Activated CD8-positive, alpha-beta memory T cell treated with anti-CD3 and anti-CD28 coated beads, Interleukin-2, amount 50 U/mL, for 48 hours (primary cell): ENCODE data around the gene TSC2.

Experiments used
- DNase-seq: peaks from one replicate; pipeline ENCODE4 v3.0.0-alpha.2; 2020

Gene TSC2

DNA sequence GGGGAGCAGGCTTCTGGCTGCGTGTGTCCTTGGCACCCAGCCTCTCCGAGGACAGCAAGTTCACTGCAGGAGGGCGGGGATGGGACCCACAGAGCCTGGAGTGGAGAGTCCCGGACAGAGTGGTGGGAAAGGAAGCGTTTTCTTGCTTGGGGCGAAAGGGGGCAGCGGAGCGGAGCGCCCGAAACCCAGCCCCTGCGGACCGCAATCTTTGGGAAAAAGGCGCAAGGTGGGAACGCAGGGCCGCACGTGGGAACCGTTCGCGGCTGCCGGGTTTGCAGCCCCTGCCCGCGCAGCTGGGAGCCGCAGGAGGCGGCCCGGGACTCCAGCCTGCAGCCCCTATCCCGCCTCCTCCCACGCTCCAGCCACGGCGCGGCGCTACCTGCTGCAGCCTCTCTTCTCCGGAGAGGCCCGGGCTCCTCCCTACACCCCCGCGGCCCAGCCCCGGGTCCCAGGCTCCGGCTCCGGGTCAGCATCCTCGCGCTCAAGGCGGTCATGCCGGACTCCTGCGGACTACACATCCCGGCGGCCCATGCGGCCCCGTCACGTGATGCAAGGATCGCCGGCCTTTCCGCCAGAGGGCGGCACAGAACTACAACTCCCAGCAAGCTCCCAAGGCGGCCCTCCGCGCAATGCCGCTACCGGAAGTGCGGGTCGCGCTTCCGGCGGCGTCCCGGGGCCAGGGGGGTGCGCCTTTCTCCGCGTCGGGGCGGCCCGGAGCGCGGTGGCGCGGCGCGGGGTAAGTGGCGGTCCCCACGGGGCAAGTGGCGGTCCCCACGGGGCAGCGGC is at the start of gene TSC2, which contains the start of gene NTHL1:
Gene TSC2, plus strand, starts transcription at position 656 of the 786 bp plus-strand sequence. CDS start 631 bp downstream, outside the sequence.
Gene NTHL1, minus strand, starts transcription at position 505 of the 786 bp plus-strand sequence. Its CDS starts 11 bp downstream, at position 494.
- DNase-seq: peak; percentile 96

DNA sequence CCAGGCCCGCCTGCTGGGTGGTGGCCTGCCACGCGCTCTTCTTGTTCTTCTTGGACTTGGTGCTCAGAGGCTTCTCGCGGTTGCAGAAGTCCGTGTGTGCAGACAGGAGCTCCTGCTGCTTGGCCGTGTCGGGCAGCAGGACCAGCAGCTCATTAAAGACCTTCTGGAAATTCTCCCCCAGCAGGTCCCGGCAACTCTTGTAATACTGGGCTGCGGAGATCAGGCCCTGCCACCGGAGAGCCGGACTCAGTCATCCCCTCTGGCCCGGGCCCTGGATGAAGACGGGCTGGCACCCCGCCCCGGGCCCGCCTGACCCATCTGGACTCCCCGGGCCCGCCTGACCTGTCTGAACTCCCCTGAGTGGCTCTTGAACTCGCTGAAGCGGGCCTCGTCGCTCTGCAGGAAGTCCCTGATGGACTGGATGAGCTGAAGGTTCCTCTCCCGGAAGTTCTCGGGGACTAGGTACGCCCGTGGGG is 49.4 kb upstream of the TSC2 start:
- no peak for DNase-seq

DNA sequence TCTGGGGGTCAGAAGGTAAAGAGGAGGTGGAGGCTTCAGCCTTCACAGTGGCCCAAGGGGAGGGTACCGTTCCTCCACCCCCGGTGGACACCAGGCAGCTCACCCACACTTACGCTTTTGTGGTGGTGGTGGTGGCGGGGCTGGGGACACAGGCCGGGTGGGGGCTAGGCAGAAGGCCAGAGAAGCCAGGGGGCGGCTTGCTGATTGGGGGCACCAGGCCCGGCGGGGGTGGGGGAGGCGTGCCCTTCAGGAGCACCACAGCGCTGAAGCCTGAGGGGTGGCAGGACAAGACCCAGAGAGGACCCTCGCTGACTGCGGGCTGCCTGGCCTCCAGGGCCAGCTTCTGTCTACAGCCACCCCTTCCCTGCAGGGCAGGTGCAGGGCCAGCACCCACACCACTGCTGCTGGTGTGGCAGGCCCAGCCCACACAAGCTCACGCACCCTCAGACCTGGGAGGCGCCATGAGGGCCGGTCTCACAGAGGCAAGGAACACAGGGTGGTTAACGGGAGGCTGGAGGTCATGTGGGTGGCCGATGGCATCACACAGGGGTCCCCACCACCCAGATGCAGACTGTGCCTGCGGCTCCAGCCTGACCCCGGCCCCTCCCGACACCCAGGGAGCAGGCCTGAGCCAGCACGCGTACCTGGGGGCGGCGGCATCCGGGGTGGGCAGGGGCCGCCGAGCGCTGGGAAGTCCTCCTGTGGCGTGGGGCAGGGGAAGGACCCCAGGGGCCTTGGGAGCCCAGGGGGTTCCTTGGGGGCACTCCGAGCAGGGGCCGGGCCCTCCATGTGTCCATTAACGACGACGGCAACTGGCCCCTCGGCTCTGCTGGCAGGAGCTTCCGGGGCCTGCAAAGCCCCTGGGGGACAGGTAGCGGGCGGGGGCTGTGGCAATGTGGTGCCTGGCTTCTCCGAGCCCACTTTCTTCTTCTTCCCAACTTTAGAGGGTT is 48.7 kb upstream of the TSC2 start:
- DNase-seq: no peak

DNA sequence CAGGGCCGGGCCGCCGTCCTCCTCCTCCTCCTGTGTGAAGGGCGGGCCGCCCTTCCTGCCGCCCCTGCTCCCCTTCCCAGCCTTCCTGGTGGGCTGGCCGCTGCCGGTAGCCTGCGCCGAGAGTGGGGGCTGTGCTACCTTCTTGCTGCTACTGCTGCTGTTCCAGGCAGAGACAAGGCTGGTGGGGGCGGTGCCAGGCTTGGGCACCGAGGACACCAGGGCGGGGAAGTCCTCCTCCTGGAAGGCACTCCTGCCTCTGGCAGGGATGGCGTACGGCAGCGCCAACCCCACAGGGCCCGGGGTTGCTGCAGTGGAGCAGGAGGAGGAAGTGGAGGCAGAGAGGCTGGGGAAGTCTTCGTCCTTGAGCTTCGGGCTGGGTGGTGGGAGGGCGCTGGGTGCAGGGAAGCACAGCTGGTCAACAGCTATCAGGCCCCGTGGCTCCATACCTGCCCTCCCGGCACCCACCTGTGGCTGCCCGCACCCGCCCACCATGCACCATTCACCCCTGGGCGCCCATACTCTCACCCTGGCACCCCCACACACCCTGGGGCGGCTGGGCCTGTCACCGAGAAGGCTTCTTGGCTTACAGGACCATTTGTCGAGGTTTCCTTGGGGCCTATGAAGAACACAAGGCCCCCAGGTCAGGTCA is 47.8 kb upstream of the TSC2 start:
- DNase-seq: no peak

DNA sequence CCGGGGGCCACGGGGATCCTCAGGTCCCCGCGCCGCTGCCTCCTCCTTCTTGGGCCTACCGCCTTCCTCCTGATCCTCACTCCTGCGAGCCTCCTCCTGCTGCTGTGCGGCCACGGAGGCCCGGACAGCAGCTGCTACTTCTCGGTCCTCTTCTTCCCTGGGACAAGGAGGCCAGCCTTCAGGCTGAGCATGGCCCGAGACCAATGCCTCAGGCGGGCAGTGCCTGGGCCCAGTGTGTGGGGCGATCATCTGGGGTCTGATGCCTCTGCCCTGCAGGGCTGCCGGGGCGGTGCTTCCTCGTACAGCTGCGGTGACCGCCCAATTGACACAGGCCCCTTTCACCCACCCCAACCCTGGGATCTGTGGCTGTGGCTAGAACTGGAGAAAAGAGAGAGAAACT is 46.8 kb upstream of the TSC2 start:
- no peak for DNase-seq

DNA sequence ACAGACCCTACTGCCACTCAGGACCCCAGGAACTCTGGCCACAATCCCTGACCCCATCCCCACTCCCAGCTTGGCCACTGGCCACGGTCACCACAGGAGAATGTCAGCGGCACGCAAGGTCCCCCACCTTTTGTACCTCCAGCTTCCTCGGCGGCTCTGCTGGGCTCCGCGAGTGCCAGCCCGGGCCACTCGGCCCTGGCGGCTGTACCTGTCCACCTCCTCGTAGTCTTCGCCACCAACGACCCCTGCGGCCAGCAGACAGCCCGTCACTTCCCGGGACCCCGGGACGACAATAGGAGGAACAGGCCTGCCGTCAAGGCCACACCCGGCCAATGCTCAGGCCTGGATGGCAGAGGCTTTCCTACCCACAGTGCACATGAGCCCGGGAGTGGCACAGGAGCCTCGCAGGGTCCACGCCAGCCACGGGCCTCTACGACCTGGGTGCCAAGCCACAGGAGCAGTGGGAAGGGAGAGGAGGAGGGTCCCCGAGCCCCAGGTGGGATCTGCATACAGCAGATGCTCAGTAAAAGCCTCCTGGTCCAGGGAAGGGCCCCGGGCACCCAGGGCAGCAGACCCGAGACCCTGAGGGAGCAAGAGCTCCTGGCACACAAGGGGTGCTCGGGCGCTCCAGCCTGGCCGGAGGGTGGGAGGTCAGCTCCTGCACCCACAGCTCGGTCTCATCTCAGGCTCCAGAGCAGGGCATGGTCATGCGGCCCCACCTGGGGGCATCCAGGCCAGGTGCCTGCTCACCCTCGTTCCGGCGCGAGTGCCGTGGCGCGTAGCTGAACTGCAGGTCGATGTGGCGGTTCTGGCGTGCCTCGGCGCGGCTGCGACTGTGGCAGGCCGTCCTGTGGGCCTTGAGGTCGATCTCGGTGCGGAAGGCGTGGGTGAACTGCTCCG is 46.1 kb upstream of the TSC2 start:
- no peak for DNase-seq

DNA sequence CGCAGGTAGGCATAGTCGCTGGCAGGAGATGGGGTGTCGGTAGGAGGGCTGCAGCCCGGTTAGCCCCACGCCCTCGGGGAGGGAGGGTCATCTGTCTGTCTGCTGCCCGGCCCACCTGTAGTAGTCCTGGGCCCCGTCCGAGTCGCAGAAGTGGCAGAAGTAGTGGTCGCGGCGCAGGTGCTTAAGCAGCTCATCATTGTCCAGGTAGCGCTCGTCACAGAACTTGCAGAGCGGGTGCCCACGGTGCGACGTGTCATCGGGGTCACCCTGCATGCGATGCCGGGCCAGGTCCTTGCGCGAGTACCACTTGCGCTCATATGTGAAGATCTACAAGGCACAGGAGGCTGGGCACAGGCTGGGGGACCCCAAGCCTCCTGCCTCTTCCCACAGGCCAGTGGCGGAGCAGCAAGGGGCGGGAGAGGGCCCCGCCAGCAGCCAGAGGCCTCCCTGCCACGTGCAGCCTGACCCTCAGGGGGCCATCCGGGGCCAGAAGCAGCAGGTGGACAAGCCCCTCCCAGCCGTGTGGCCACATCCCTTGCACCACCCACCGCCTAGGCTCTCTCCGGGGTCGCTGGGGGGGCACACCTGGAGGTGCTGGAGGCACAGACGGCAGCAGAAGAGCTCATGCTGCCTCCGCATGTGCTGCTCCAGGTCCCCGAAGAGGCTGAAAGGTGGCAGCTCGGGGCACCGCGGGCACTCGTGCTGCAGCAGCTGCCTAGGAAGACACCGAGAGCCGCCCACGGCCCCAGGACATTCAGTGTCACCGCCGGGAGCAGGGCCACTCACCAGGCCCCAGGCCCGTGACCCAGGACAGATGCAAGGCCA is 45.2 kb upstream of the TSC2 start:
- no peak for DNase-seq

DNA sequence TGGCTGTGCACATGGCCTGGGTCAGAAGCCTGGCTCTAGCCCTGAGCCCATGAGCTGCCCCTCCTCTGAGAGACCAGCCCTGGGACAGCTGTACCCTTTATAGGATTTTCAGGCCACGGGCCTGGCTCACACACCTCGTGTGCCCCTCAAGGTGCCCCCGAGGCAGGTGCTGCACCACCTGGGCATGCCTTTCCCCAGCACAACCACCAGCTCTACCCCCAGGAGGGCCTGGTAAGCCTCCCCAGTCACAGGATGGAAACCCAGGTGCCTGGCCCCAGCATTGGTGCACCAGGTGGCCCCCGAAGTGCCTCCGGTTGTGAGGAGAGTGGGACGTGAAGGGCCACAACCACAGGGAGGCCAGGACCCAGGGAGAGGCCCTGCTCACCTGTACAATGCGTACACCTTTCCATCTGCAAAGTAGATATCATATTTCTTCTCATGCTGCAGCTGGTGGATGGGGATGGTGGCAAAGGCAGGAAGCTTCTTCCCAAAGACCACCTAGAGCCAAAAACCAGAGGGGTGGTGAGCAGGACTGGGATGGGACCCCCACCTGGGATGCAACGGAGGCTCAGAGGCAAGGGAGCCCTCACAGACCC is 44.5 kb upstream of the TSC2 start:
- DNase-seq: no peak

DNA sequence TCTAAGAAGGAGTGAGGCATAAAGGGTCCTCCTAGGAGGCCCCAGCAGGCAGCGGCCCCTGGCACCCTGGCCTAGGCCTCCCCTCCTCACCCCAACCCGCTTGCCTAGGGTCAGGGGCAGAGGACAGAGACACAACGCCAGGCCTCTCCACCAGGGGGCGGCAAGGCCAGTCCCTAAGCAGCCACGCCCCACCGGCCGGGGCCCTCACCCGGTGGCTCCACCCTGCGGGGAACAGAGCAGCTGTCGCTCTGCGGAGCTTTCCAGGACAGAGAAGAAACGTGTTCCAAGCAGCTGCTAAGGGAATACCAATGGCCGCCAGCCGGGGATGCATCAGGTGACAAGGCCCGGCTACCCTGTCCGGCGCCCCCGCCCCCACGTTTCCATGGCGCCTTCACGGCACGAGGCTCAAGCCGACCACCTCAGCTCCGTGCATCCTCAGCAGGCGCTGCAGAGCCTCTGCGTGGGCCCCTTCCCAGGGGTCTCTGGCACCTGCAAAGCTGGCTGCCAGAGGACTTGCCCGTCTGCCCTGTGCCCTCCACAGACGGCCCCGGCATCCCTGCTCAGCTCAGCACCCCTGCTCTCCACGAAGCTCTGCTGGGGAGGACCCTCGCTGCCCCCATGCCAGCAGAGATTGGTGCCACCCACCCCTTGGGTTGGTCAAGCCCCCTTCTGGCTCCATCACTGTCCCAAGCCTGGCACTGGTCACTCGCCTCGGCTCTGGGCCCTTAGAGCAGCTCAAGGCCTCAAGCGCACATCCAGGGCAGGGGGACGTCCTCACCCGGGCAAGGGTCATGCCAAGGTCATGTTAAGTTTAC is 43.8 kb upstream of the TSC2 start:
- DNase-seq: peak; percentile 96

DNA sequence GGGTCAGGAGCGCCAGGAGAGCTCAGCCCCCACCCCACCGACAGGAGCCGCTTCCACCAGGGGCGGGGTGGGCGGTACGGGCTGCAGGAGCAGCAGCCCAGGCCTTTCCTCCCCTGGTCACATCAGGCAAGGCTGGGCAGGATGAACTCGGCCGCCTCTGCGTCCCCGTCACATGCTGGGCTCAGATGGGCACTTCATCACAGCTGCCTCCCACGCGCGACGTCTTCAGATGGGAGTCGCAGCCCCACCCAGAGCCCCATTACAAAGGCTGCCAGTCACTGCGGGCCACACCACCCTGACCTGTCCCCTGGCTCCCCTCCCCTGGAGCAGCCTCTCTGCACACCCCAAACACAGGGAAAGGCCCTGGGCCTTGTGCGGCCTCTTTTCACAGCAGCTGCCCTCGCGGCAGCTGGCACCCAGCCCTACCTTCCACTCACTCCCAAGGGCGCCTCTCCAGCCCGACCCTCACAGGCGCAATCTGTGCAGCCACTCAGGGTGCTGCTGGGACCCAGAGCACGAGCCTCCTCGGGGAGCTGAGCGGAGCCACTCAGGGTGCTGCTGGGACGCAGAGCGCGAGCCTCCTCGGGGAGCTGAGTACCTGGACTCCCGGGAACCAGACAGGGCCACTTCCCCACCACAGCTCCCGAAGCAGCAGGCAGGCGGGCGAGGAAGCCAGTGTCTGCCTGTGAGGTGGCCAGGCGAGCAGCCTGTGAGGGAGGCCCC is 42.8 kb upstream of the TSC2 start:
- no peak for DNase-seq

DNA sequence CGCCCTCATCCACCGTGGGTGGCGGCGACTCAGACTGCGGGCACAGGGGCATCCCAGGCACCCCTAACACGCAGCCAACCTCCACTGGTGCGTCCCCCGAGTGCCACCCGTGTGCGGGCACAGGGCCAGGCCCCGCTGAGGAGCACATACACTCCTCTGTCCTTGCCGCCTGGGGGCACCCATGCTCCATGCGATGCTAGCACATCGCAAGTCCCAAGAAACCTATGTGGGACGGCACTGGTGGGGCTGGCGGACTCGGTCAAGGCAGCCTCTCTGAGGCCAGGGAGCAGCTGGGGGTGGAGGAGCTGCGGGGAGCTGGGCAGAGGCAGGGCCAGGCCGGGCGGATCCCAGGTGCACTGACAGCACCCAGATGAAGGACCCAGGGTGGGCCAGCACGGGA is 42.1 kb upstream of the TSC2 start:
- no peak for DNase-seq

DNA sequence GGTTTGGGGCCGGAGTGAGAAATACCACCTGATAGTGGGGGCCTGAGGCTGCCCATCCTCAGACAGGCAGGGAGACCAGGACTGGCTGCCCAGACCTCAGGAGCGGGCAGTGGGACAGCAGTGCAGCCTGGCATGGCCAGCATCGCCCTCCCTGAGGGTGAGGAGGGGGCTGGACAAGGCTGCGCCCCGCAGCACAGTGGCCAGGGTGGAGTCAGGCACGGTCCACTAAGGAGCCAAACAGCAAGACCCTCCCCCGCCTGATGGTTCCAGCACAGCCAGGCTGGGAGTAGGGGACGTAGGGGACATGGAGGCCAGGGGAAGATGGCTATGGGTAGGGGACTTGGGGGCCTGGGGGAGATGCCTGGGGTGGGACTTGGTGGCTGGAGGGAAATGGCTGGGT is 41.5 kb upstream of the TSC2 start:
- no peak for DNase-seq

DNA sequence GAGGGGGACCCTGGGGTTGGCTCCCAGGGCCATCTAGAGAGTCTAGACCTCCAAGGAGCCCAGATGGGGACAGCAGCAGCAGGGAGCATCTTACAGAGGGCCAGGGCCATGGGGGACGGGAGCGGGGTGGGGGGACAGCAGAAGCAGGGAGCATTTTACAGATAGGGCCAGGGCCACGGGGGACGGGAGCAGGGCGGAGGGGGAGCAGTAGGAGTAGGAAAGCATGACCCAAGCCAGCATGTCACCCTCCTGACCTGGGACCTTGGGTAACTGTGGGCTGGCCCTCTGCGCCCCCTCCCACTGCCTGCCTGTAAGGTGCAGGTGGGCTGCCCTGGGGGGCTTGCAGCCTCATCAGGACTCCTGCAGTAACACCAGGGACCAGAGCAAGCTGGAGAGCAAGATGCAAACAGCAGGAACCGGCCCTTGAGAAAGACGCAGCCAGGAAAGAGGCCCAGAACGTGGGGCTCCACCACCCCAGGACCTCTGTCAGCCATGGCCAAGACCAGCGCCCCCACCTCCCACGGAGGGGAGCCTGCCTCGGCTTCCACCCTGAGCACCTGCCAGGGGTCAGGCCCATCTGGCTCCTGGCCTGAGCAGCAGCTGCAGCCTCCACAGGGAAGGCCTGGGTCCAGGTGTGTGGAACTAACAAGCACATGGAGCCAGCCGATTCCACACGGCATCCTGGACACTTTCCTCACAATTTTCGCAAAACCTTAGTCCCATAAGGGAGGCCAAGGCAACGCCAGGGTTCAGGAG is 40.5 kb upstream of the TSC2 start:
- no peak for DNase-seq

DNA sequence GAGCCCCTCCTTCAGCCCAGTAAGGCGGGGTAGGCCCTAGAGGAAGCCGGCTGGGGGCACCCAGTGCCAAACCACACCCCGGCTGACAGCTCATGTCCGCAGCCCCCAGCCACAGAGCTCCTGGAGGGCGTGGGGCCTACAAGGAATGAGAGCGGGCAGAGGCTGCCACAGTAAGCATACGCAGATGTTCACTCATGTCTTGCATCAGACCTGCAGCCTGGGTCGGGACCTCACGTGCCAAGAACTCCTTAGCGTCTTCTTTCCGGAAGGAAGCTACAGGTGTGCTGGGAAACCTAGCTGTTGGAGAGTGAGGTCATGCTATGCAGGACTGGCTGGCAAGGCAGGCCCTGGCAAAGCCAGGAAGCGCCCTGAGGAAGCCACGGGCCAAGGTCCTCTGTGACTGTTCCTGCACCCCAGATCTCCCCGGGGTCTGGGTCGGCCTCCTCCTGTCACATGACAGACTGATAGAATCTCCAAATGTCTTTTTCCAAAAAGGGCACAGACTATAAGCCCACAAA is 39.7 kb upstream of the TSC2 start:
- peak; percentile 73 for DNase-seq

DNA sequence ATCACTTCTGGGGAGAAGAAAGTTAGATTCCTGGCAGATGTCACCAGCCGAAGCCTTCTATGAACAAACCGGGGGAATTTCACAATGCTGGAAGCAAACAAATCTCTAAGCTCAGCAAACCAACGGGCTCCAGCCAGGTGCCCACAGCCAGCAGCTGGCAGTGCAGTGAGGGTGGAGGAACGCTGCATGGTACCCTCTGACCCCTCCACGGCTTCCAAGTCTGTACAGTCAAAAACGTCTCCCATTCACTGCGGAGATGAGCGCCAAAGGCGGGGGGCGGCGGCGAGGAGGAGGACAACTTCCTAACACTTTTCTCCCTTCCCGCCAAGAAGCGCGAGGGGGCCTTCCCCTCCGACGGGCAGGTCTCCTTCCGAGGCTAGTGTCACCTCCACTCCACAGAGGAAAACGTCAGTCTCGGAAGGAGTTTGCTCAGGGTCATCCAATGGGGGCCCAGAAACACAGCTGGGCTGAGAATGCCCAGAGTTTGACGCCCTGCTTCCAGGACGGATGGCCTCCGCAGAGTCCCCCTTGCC is 39.1 kb upstream of the TSC2 start:
- DNase-seq: peak; percentile 72

DNA sequence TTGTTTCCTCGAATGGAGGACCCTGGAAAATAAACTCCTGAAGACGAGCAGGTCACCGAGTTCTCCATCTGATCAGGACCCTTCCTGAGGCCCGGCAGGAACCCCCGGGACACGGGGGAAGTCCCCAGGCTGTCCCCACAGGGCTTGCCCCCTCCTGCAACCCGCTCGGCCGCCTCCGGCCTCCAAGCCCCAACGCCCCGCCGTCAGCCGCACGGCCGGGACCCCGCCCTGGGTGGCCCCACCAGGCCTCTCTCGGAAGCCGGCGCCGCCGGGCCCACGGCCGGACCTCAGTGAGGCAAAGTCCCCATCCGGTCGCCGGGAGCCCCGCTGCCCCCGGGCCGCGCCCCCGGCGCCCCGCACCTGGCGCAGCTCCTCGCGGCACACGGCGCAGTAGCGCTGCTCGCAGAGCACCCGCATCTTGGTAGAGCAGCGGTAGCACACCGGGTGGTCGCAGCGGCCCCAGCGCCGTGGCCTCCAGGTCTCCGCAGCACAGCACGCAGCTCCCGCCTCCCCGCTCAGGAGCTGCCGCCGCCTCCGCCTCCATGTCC is 38.5 kb upstream of the TSC2 start:
- peak; percentile 74 for DNase-seq

DNA sequence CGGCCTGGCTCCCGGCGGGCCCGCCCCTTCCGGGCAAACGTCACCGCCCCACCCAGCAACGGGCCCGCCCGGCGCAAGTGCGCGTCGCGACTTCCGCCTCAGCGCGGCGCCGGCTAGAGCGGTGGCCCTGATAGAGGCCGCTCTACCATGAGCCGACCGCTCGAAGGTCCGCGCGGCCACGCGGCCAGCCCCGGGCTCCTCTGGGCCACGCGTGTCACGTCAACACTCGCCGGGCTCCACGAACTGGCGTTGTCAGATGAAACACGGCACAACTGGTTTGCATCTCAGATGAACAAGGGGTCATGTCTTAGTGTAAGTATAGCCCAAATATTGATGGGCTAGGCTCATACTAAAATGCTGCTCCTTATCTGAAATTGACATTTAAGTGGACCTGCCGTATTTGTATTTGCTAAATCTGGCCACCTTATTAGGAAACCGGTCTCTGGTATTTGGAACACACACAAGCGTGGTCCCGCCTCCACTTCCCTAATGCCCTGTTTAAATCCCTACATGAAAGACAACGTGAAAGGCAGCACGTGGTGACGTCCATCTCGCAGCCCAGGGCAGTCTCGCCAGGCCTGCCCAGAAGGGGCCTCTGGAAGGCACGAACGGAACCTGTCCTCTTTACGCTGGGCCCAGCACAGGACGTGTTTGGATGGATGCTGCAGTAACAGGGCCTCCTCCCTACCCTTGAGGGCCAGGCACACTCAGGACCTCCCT is 37.8 kb upstream of the TSC2 start, which contains the start of gene ZNF598:
Gene ZNF598, minus strand, starts transcription at position 31 of the 720 bp plus-strand sequence.
- peak; percentile 90 for DNase-seq
